ENCODE measurements around the gene IKZF4.

DNA sequence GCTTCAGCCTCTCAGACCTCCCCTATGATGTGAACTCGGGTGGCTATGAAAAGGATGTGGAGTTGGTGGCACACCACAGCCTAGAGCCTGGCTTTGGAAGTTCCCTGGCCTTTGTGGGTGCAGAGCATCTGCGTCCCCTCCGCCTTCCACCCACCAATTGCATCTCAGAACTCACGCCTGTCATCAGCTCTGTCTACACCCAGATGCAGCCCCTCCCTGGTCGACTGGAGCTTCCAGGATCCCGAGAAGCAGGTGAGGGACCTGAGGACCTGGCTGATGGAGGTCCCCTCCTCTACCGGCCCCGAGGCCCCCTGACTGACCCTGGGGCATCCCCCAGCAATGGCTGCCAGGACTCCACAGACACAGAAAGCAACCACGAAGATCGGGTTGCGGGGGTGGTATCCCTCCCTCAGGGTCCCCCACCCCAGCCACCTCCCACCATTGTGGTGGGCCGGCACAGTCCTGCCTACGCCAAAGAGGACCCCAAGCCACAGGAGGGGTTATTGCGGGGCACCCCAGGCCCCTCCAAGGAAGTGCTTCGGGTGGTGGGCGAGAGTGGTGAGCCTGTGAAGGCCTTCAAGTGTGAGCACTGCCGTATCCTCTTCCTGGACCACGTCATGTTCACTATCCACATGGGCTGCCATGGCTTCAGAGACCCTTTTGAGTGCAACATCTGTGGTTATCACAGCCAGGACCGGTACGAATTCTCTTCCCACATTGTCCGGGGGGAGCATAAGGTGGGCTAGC is 13.9 kb downstream of the IKZF4 start:
- TF ChIP-seq, protein P1, sequence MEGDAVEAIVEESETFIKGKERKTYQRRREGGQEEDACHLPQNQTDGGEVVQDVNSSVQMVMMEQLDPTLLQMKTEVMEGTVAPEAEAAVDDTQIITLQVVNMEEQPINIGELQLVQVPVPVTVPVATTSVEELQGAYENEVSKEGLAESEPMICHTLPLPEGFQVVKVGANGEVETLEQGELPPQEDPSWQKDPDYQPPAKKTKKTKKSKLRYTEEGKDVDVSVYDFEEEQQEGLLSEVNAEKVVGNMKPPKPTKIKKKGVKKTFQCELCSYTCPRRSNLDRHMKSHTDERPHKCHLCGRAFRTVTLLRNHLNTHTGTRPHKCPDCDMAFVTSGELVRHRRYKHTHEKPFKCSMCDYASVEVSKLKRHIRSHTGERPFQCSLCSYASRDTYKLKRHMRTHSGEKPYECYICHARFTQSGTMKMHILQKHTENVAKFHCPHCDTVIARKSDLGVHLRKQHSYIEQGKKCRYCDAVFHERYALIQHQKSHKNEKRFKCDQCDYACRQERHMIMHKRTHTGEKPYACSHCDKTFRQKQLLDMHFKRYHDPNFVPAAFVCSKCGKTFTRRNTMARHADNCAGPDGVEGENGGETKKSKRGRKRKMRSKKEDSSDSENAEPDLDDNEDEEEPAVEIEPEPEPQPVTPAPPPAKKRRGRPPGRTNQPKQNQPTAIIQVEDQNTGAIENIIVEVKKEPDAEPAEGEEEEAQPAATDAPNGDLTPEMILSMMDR (IDR thresholded peaks at IDR 0.05), result no peak
- no peak for TF ChIP-seq EZH2 (IDR thresholded peaks at IDR 0.05)
- no peak for TF ChIP-seq EZH2phosphoT487 (IDR thresholded peaks at IDR 0.05)

All from neural progenitor cell (in vitro differentiated cells).